ENCODE results near the gene PPM1B. TPM values are rescaled to one million over a fixed set of nuclear protein-coding genes. Genes with fewer than 3 reads are reported as not detected.
"Not testable (repeated sequence)": the region's sequence is repeated elsewhere in the genome, so short reads cannot be mapped to it uniquely, and the experiment has no call there.

Gene PPM1B
- total RNA-seq, 2 donors from 2014 or later: 36.3 to 38.9 TPM

GRCh38 chr2:44171018-44171417 lies 2.3 kb downstream of the PPM1B start:
- Mint-ChIP-seq H3K27ac (peak overlapping the region; percentile 92), H3K36me3 (ENCODE audit: low read depth) (peaks cover 63% of the 10 kb centered on the region), H3K4me3 (peak overlapping the region; percentile 93), H3K4me1 (peaks cover 30% of the 10 kb centered on the region), H3K9me3 (no peaks in the 10 kb centered on the region), H3K27me3 (no peaks in the 10 kb centered on the region)
- no peak for ATAC-seq (replicated peaks)

GRCh38 chr2:44171442-44171841 lies 2.8 kb downstream of the PPM1B start:
- not testable (repeated sequence) for ATAC-seq (replicated peaks); H3K9me3 Mint-ChIP-seq; H3K27me3 Mint-ChIP-seq; H3K27ac Mint-ChIP-seq
- H3K4me3 Mint-ChIP-seq: peak overlapping the region; percentile 93
- H3K4me1 Mint-ChIP-seq: peaks cover 34% of the 10 kb centered on the region
- peaks cover 63% of the 10 kb centered on the region for H3K36me3 Mint-ChIP-seq (ENCODE audit: low read depth)

DNA sequence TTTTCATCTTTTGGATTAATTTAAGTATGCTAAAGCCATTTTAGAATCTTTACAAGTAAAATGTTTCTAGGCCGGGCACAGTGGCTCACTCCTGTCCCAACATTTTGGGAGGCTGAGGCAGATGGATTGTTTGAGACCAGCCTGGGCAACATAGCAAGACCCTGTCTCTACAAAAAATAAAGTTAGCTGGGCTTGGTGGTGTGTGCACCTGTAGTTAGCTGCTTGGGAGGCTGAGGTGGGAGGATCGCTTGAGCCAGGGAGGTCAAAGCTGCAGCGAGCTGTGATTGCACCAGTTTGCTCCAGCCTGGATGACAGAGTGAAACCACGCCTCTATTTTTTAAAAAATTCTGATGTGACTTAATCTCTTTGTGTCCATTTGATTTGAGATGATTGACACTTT lies 3.9 kb downstream of the PPM1B start:
- H3K36me3 Mint-ChIP-seq (ENCODE audit: low read depth): peaks cover 67% of the 10 kb centered on the region
- H3K27ac Mint-ChIP-seq: no peak overlapping the region
- peaks cover 35% of the 10 kb centered on the region for H3K4me1 Mint-ChIP-seq
- no peaks in the 10 kb centered on the region for H3K9me3 Mint-ChIP-seq
- ATAC-seq (replicated peaks): no peak
- H3K27me3 Mint-ChIP-seq: no peaks in the 10 kb centered on the region
- H3K4me3 Mint-ChIP-seq: peak overlapping the region; percentile 37

GRCh38 chr2:44178950-44179349 lies 10.3 kb downstream of the PPM1B start:
- H3K27me3 Mint-ChIP-seq: no peaks in the 10 kb centered on the region
- no peaks in the 10 kb centered on the region for H3K9me3 Mint-ChIP-seq
- H3K4me3 Mint-ChIP-seq: no peak overlapping the region
- ATAC-seq (replicated peaks): no peak
- H3K27ac Mint-ChIP-seq: no peak overlapping the region
- H3K36me3 Mint-ChIP-seq (ENCODE audit: low read depth): peaks cover 48% of the 10 kb centered on the region
- H3K4me1 Mint-ChIP-seq: peaks cover 33% of the 10 kb centered on the region

DNA sequence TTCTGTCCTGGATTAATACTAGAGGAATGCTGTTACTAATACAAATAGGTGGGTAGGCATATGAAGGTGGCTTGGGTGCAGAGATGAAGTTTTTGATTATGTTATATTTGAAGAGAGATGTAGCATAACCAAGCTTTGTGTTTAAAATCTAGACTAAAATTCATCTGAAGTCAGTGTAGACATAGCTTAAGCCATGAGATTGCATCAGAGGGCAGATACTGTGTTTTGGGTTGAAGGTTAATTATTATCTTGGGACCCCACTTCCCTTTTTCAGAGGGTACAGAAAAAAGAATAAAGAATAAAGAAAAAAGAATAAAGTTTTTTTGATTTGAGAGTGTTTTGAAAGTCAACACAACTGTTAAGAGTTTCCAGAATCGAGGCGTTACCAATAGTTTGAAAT lies 13.0 kb downstream of the PPM1B start:
- no peak for ATAC-seq (replicated peaks)
- no peak overlapping the region for H3K27ac Mint-ChIP-seq
- peaks cover 39% of the 10 kb centered on the region for H3K4me1 Mint-ChIP-seq
- H3K9me3 Mint-ChIP-seq: no peaks in the 10 kb centered on the region
- peaks cover 48% of the 10 kb centered on the region for H3K36me3 Mint-ChIP-seq (ENCODE audit: low read depth)
- H3K27me3 Mint-ChIP-seq: no peaks in the 10 kb centered on the region
- H3K4me3 Mint-ChIP-seq: no peak overlapping the region

DNA sequence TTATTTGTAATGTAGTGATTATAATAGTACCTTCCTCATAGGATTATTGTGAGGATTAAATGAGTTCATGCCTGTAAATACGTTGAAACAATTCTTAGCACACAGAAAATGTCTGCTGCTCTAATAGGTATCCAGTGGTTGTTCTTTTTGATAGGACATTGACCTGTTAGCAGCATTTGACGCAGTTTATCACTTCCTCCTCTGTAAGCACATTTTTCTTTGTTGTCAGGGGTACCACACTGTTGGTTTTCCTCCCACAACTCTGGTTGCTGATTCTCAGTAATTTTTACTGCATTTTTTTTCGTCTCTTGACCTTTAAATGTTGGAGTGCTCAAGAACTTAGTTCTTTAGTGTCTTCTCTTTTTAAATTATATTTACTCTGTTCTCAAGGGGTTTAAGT lies 15.4 kb downstream of the PPM1B start:
- Mint-ChIP-seq H3K9me3 (no peaks in the 10 kb centered on the region), H3K4me3 (peak overlapping the region; percentile 48), H3K27ac (peak overlapping the region; percentile 76), H3K4me1 (peaks cover 48% of the 10 kb centered on the region), H3K27me3 (no peaks in the 10 kb centered on the region), H3K36me3 (ENCODE audit: low read depth) (peaks cover 42% of the 10 kb centered on the region)
- ATAC-seq (replicated peaks): peak; percentile 82

GRCh38 chr2:44186810-44187209 lies 18.1 kb downstream of the PPM1B start:
- no peak overlapping the region for H3K27ac Mint-ChIP-seq
- peaks cover 53% of the 10 kb centered on the region for H3K4me1 Mint-ChIP-seq
- H3K27me3 Mint-ChIP-seq: no peaks in the 10 kb centered on the region
- peaks cover 31% of the 10 kb centered on the region for H3K36me3 Mint-ChIP-seq (ENCODE audit: low read depth)
- H3K9me3 Mint-ChIP-seq: no peaks in the 10 kb centered on the region
- no peak overlapping the region for H3K4me3 Mint-ChIP-seq
- no peak for ATAC-seq (replicated peaks)

DNA sequence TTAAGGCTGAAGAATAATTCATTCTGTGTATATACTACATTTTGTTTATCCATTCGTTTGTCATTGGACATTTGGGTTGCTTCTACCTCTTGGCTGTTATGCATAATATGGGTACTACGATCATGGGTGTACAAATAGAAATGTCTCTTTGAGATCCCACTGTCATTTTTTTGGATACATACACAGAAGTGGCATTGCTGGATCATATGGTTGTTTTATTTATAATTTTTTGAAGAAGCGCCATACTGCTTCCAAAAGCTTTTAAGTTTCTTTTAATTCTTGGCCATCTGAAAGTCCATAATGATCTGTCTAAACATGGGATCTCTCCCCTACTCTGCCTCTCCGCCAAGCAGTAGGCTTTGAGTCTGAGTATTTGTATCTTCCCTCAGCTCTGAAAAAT lies 18.6 kb downstream of the PPM1B start:
- Mint-ChIP-seq H3K9me3 (no peaks in the 10 kb centered on the region), H3K4me3 (no peak overlapping the region), H3K36me3 (ENCODE audit: low read depth) (peaks cover 33% of the 10 kb centered on the region), H3K27ac (no peak overlapping the region), H3K27me3 (no peaks in the 10 kb centered on the region), H3K4me1 (peaks cover 55% of the 10 kb centered on the region)
- no peak for ATAC-seq (replicated peaks)

- no peak for ATAC-seq (replicated peaks)
- peaks cover 42% of the 10 kb centered on the region for H3K36me3 Mint-ChIP-seq (ENCODE audit: low read depth)
- H3K9me3 Mint-ChIP-seq: no peaks in the 10 kb centered on the region
- no peak overlapping the region for H3K4me3 Mint-ChIP-seq
- peak overlapping the region; percentile 68 for H3K27ac Mint-ChIP-seq
- H3K4me1 Mint-ChIP-seq: peaks cover 54% of the 10 kb centered on the region
- H3K27me3 Mint-ChIP-seq: no peaks in the 10 kb centered on the region
These were observed 20.0 kb downstream of the PPM1B start for GRCh38 chr2:44188696-44189095.

DNA sequence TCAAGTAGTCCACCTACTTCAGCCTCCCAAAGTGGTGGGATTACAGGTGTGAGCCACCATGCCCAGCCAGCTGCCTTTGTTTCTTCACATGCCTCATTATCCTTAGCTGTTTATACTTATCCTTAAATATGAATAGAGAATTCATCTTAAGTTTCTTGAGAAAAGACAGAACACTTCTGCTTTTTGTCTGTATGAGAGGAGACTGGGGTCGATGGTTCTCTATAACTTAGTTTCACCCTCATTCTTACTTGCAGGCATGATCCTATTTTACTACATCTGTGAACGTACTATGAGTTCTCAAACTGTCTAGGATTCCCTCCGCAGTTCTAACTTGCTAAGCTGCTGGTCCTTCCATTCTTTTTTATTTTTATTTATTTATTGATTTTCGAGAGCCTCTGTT lies 20.4 kb downstream of the PPM1B start:
- H3K36me3 Mint-ChIP-seq (ENCODE audit: low read depth): peaks cover 45% of the 10 kb centered on the region
- peaks cover 54% of the 10 kb centered on the region for H3K4me1 Mint-ChIP-seq
- ATAC-seq (replicated peaks): no peak
- H3K4me3 Mint-ChIP-seq: no peak overlapping the region
- peak overlapping the region; percentile 68 for H3K27ac Mint-ChIP-seq
- no peaks in the 10 kb centered on the region for H3K27me3 Mint-ChIP-seq
- H3K9me3 Mint-ChIP-seq: no peaks in the 10 kb centered on the region

DNA sequence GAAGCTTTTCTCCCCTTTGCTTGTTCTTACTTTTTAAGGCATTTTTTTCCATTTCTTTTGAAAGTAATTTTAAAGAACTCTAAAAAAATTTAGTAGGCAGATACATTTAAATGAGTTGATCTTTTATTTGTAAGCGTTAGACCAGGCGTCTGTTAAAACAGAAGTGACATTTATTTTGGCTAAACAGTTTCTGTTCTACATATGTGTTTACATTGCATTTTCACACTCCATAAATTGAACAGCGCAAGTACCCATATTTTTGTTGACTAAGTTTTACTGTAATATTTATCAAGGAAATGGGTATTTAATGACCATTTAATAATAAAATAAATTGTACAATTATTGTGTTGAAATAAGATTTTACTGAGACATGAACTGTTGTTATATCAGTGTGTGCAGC lies 21.9 kb downstream of the PPM1B start:
- no peak overlapping the region for H3K27ac Mint-ChIP-seq
- no peak overlapping the region for H3K4me3 Mint-ChIP-seq
- no peaks in the 10 kb centered on the region for H3K27me3 Mint-ChIP-seq
- H3K4me1 Mint-ChIP-seq: peaks cover 45% of the 10 kb centered on the region
- no peaks in the 10 kb centered on the region for H3K9me3 Mint-ChIP-seq
- peaks cover 43% of the 10 kb centered on the region for H3K36me3 Mint-ChIP-seq (ENCODE audit: low read depth)
- ATAC-seq (replicated peaks): no peak

- peaks cover 46% of the 10 kb centered on the region for H3K36me3 Mint-ChIP-seq (ENCODE audit: low read depth)
- H3K27ac Mint-ChIP-seq: peak overlapping the region; percentile 79
- H3K27me3 Mint-ChIP-seq: no peaks in the 10 kb centered on the region
- peak; percentile 93 for ATAC-seq (replicated peaks)
- H3K4me3 Mint-ChIP-seq: peak overlapping the region; percentile 54
- H3K4me1 Mint-ChIP-seq: peaks cover 42% of the 10 kb centered on the region
- H3K9me3 Mint-ChIP-seq: no peaks in the 10 kb centered on the region
These were observed 23.1 kb downstream of the PPM1B start for GRCh38 chr2:44191739-44192138.

- no peak for ATAC-seq (replicated peaks)
- H3K27ac Mint-ChIP-seq: peak overlapping the region; percentile 79
- H3K4me3 Mint-ChIP-seq: peak overlapping the region; percentile 54
- H3K9me3 Mint-ChIP-seq: no peaks in the 10 kb centered on the region
- peaks cover 37% of the 10 kb centered on the region for H3K4me1 Mint-ChIP-seq
- H3K27me3 Mint-ChIP-seq: no peaks in the 10 kb centered on the region
- peaks cover 42% of the 10 kb centered on the region for H3K36me3 Mint-ChIP-seq (ENCODE audit: low read depth)
These were observed 24.0 kb downstream of the PPM1B start for GRCh38 chr2:44192646-44193045.

- Mint-ChIP-seq H3K4me1 (peaks cover 32% of the 10 kb centered on the region), H3K9me3 (no peaks in the 10 kb centered on the region), H3K36me3 (ENCODE audit: low read depth) (peaks cover 58% of the 10 kb centered on the region), H3K4me3 (no peak overlapping the region), H3K27me3 (no peaks in the 10 kb centered on the region), H3K27ac (peak overlapping the region; percentile 16)
- ATAC-seq (replicated peaks): no peak
These were observed 27.0 kb downstream of the PPM1B start for GRCh38 chr2:44195714-44196113.

DNA sequence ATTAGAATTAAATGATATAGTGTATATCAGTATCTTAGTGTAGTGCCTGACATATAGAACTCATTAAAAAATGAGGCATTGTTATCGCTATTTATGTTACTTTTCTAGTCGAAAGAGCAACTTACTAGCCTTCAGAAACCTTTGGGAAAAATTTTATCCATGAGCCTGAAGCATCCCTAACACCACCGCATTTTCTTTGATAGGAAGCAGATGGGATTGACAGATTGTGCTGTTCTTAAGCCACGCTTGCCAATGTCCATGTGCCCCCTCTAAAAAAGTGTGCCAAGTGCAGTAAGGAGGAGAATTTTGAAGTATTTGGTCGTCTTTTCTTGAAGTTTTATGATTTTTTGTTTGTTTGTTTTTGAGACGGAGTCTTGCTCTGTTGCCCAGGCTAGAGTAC lies 29.1 kb downstream of the PPM1B start:
- Mint-ChIP-seq H3K4me1 (peaks cover 31% of the 10 kb centered on the region), H3K9me3 (no peaks in the 10 kb centered on the region), H3K27me3 (no peaks in the 10 kb centered on the region), H3K36me3 (ENCODE audit: low read depth) (peaks cover 63% of the 10 kb centered on the region), H3K27ac (peak overlapping the region; percentile 25), H3K4me3 (no peak overlapping the region)
- ATAC-seq (replicated peaks): no peak

DNA sequence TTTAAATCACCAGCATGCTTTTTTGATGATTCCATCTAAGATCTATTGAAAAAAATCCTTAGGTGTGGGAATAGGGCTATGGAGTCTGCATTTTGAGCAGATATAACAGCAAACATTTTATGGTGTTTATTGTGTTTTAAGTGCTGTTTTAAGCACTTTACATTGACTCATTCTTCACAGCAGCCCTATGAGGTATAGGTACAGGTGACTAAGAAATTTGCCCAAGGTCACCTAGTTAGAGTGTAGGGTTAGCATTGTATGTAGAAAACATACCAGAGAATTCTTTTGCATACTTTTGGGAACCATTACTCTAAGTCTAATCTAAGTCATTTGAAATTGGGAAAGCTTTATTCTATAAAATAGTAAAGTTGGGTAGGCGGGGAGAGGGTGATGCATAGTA lies 31.3 kb downstream of the PPM1B start:
- H3K9me3 Mint-ChIP-seq: no peaks in the 10 kb centered on the region
- H3K4me1 Mint-ChIP-seq: peaks cover 31% of the 10 kb centered on the region
- H3K36me3 Mint-ChIP-seq (ENCODE audit: low read depth): peaks cover 66% of the 10 kb centered on the region
- no peak overlapping the region for H3K4me3 Mint-ChIP-seq
- H3K27ac Mint-ChIP-seq: peak overlapping the region; percentile 25
- no peaks in the 10 kb centered on the region for H3K27me3 Mint-ChIP-seq
- peak; percentile 63 for ATAC-seq (replicated peaks)
